ENCODE results near the gene ACAA2.
"Not testable (repeated sequence)": the region's sequence is repeated elsewhere in the genome, so short reads cannot be mapped to it uniquely, and the experiment has no call there.

The ACAA2 gene

DNA sequence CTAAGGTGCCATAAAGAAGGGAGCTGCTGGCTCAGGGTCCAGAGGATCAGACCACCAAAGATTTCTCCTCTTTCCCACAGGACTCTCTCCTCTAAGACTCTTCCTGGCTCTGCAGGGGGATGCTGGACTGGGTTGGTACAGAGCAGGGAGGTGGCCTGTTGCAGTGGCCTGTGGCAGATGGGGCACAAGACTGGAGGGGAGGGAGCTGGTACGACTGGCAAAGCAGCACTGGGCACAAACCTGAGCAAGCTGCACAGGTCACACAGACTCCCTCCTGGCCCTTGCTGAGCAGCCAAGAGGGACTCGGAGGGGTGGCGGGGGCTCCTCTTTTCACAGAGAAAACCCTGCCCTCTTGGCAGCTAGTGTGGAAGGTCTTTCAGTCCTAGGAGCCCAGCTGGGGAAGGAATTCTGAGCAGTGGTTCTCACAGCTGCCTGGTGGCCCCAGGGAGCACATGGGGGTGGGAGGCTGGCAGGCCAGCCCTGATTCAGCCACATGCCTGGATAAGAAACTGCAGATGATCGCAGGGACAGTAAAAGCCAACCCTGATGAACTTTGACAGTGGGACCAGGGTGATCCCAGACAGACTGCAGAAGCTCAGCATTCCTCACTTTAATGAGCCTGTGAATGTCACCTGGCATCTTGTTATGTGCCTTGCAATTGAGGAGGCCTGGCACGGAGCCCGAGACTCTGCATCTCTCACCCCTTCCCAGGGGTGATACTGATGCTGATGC lies 32.5 kb upstream of the ACAA2 start:
- no peak for DNase-seq (ENCODE audit: low spot score)

DNA sequence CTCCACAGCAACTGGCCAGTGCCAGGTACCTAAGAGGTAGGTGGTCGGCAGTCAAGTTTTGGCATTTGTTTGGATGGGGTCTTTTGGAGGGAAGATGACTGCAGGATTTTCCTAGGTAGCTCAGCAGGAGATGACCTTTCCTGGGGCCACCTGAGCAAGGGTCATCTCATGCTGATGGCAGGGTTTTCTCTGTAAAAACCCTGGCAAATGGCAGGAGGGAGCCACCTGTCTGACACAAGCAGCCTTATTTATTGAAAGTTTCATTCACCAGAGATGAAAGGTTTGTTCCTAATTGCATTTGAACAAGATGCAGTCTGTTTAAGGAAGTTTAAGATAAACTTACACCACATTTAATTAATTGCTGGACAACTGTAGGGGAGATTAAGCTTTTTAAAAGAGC lies 31.6 kb upstream of the ACAA2 start:
- DNase-seq (ENCODE audit: low spot score) = no peak

DNA sequence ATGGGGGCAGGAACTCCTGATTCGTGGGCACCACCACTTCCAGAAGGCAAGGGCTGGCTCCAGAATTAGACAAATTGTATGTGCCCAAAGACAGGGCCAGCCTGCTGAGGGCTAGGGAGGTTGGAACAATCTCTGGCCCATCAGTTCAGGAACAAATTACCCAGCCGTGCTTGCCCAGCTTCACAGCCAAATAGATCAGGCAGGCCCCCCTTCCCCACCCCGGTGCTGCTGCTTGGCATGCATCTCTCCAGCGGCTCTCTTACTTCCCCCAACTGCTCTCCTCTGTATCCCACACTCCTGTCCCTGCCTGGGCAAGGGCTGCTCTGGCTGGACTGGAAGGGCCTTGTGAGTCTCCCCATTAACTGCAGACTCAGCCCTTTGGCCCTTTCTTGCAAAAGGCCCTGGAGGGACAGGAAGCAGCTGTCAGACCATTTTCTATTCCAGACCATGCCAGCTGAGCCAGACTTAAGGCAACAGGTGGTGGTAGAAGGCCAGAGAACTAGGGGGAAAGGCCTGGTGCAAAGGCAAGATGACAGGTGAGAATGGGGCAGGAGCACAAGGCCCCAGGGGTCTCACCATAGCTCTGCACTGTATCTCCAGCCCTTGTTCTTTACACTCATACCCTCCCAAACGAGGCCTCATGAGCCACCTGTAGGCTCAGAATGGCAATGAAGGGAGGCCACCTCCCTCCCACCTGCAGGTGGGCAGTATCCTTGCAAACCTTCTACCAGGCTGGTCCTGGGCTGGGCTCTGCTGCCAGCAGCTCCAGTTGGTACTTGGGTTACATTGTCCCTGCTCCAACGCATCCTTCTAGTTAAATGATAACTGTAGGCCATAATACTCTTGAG lies 30.7 kb upstream of the ACAA2 start:
- DNase-seq (ENCODE audit: low spot score) = no peak

DNA sequence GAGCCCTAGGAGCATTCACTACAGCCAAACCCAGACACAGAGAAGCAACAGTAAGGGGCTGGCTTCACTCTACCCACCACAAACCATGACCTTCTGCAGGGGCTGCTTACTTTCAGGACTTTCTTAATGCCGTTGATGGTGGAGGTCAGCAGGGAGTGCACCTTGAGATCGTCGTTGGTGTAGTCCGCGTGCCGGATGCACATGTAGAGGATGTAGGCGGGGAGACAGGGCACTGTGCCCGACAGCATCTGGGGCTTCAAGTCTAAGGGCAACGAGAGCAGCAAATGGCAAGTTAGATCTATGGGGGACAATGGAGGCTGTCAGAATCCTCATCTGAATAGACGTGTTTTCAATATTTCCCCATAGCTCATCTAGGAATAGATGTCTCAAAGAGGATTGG lies 29.8 kb upstream of the ACAA2 start:
- no peak for DNase-seq (ENCODE audit: low spot score)

DNA sequence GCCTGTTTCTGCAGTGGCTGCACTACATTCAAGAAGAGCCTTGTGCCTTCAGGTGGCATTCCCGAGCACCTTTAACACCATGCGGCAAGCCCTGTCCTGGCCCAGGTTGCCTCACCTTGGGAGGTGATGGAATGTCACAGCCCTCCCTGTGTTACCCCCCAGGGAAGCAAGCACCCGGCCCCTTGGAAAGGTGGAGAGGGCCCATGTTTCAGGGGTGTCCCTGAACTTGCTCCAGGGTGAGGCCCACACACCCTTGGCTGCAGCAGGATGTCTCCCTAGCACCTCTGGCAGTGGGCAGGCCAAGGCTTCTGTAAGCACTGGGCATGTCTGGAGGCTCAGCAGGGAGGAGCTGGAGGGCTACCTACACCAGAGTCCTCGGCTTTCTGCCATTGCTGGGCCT lies 29.3 kb upstream of the ACAA2 start:
- DNase-seq (ENCODE audit: low spot score) = no peak

DNA sequence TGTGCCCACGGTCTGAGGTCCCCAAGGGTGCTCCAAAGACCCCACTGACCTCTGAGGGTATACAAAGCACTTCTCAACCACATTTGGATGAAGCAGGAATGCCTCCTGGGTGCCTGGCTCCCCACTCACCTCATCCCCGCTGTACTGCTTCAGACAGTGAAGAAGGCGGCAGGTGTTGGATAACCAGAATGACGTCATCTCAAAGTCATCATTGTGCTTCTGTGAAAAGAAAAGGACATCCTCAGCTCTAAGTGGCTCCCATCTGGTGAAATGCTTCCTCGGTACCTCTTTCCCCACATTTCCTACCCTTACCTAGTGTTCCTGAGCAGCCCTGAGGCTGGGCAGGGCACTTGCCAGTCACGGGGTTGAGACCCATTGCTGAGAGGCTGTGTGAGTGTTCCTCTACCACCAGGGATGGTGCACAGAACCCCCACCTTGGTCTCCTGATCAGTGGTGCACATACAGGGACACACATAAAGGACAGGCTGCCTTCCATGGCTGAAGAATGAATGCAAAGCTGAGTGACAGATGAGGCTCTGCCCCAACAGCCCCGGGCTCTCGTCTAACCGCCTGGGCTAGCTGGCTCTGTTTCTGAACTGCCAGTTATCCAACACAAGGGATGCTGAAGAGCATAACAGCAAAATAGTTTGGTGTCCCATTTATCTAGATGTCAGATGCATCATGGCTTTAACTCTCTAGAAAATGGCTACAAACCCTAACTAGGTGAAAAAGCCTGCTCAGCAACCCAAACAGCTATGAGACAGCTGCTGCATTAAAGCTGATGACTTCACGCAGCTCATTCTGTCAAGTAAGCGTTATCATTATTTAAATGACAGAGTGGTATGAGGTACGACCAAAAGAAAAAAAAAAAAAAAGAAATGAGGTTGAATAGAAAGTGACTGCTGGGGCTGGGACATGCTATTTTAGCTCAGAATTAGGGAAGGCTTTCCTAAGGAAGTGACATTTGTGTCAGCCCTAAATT lies 28.2 kb upstream of the ACAA2 start:
- DNase-seq (ENCODE audit: low spot score) = no peak

DNA sequence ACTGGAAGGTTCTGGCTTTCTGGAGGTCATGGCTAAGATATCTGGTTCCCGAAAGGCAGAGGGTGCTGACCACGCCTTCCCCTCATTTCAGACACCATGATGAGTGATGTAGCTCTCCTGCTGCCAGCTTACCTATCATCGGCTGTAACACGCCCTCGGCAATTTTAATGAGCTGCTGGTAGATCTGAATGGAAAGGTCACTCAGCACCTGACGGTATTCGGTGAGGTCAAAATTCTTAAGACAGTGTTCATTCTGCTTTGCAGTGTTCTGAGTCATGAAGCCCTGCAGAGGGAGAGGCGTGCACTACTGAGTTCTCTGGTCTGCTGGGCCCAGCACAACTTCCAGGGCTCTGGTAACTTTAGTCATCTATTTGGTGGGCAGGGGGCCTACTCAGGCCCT lies 25.7 kb upstream of the ACAA2 start:
- no peak for DNase-seq (ENCODE audit: low spot score)

DNA sequence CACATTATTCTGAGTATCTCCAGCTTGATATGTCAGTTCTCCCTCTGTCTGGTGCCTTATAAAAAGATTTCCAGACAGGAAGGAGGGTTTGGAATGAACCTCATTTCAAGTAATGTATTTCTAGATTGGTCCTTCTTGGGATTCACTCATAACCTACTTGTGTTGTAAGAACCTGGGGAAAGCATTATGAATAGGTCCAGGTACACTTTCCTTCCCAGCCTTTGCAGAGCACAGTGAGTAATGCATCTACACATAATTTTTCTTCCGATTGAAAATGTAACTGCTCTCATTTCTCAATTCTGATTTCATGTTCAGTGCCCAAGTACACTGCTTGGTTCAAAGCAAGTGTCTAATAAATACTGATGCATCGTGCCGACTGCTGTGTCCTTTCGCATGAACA lies 25.0 kb upstream of the ACAA2 start:
- no peak for DNase-seq (ENCODE audit: low spot score)

DNA sequence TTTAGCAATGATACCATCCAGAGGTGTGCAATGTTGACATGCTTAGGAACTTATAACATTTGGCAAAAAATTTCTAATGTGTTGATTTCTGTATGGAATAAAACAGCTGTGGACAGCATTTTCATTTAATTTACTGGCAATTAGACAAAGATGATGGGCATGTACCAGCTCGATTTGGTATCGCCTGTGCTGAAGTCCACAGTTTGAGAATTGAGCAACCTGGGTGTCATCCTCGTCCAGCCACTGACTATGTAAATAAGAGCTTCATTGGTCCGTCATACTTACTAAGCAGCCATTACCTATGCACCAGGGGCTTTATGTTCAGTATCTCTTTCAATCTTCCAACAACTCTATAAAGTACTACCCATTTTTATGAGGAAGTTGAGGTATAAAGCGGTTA lies 24.6 kb upstream of the ACAA2 start:
- no peak for DNase-seq (ENCODE audit: low spot score)

DNA sequence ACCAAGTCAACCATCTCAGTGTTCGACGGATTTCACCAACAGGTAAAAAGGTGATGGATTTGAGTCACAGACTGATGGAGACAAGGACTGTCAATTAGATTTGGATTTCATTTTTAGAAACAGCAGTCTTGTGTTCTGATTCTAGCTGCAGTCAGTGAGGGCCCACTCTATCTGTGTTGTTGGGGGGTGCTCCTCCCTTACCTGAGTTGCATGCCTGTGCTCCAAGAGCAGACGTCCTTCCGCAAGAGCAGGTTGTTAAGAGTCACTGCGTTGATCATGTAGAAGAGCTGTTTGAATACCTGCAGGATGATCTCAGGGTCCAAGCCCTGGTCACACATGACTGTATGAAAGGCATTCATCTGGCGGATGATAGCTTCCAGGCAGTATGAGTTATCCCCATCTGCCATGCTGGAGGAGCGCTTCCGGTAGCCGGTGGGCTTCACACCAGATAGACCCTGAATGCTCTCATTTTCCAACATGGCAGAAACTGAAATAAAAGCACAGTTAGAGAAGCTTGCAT lies 24.0 kb upstream of the ACAA2 start:
- DNase-seq (ENCODE audit: low spot score) = not testable (repeated sequence)

DNA sequence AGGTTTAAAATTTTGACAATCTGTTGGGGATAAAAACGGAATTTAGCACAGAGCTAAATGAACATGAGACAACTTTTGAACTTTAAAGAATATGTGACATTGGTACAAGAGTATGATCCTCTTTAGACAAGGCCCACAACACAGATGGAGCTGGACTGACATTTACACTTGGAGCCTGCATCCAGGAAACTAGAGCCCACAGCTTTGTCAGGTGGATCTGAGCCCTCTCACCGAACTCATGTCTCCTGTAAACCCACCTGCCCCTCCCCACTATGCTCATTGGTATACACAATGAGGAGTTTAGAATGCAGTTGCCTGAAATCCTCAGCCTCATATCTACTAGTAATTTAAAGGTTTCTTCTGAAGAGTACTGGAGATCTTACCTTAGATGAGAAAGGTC lies 22.1 kb upstream of the ACAA2 start:
- DNase-seq (ENCODE audit: low spot score) = no peak

DNA sequence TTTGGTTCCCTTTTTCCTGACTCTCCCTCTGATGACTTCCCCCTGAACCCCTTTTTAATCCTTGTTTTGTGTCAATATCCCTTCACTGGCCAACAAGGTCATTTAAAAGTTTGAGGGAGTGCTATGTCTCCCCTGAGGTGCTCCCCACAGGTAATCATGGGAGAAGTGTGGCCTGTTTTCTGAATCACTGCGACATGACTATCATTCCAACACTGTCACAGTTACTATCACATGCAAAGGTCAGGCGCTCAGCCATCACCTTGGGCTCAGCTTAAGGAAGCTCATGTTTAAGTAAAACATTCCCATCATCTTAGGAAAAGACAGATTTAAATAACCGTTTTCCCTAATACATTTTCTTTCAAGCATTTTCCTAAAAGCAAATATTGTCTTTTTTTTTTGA lies 20.9 kb upstream of the ACAA2 start:
- no peak for DNase-seq (ENCODE audit: low spot score)

DNA sequence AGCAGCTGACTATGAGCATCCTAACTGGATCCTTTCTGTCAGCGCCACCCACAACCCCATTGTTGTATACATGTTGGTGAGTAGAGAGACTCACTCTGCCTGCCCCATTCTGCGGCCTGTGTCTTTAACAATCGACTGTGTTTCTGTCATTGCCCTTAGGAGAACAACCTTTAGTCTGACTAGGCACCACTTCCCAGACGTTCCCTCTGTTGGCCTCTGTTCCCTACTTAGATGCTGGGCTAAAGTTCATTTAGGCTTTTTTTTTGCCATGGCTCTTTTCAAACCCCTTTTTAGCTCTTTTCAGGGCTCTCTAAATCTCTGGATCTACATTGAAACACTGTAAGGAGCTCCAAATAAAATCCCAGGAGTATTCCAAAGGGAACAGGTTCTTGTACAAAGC lies 20.5 kb upstream of the ACAA2 start:
- no peak for DNase-seq (ENCODE audit: low spot score)

DNA sequence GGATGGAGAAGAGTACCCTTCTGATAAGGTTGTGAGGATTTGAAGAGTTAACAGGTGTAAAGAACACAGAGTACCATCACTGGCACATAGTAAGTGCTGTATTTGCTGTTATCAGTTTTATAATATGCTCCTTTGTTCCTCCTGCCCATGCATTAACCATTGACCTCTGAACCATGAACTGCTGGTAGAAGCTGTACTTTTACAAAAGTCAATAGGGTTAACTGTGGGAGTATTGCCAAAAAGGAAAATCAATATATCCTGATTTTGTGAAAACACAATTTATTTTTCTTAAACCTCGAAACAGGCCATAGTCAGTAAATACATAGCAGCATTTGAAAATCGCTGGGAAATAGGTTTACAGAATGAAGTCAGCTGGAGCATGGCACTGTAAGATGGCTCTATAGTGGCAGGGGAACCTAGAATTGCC lies 18.9 kb upstream of the ACAA2 start:
- DNase-seq (ENCODE audit: low spot score) = no peak

DNA sequence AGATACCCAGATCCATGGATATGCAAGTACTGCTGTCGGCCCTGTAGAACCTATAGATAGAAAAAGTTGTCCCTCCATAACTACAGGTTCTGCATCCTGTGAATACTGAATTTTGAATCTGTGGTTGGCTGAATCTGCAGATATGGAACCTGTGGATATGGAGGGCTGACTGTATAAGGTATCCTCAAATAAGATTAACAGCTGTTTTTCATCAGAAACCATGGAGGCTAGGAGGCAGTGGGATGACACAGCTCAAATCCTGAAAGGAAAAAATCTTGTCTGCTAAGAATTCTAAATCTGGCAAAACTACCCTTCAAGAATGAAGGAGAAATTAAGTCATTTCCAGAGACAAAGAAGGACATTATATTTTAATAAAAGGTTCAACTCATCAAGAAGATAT lies 14.7 kb upstream of the ACAA2 start:
- no peak for DNase-seq (ENCODE audit: low spot score)

DNA sequence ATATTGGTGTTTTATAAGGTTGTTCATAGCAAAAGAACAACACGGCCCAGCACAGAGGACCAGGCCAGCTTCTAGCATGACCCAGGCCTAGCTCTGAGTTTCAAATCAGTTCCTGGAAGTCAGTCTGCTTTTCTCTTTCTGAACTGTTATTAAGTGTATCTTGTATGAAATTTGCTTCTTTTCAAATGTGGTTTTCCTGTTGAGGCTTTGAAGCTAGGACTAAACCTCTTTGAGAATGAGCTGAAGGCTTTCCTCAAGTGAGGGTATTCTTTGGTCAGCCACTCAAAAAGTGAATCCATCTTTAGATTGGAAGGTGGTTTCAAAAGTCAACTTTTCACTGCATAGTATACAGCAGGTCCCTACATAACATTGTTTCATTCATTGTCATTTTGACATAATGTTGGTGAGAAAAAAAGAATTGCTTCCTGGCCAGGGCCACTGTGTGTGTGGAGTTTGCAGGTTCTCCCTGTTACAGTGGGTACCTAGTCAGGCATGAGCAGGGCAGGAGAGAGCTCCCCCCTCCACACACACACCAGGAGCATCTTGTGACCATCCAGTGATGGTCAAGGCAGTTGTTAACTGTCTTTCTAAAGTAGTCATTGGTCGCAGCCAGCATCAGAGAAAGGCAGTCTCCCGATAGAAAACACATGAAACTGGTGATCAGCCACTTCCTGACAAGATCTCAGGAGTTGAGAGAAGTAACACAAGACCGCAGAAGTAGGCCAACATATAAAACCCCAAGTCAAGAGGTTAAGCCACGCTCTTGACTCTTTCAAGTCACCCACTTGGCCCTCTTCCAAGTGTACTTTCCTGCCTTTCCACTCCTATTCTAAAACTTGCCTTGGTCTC lies 6.7 kb upstream of the ACAA2 start:
- DNase-seq (ENCODE audit: low spot score) = no peak

DNA sequence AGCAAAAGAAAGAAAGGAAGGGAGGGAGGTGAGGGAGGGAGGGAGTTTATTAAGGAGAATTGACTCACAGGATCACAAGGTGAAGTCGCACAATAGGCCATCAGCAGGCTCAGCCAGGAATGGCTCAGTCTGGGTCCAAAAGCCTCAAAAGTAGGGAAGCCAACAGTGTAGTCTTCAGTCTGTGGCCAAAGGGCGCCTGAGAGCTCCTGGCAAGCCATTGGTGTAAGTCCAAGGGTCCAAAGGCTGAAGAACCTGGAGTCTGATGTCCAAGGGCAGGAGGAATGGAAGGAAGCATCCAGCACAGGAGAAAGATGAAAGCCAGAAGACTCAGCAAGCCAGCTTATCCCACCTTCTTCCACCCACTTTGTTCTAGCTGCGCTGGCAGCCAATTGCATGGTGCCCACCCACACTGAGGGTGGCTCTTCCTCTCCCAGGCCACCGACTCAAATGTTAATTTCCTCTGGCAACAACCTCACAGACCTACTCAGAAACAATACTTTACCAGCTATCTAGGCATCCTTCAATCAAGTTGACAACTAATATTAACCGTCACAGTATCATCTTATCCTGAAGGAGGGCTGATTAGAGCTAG lies 5.8 kb upstream of the ACAA2 start:
- DNase-seq (ENCODE audit: low spot score) = no peak

DNA sequence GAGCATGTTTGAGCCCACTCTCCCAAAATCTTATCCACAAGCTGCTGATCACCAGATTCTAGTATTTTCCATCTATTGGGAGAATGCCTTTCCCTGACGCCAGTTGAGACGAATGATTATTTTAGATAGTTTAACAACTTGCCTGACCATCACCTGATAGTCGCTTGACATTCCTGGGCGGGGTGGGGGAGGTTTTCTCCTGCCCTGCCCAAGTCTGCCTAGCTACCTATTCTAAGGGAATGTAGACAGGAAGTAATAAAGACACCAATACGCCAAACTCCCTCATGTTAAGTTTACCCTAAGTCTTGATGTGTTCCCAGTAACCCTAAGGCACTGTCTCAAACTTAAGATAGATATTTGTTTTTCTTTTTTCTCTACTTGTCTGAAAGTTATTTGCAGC lies 4.6 kb upstream of the ACAA2 start:
- DNase-seq (ENCODE audit: low spot score) = no peak

DNA sequence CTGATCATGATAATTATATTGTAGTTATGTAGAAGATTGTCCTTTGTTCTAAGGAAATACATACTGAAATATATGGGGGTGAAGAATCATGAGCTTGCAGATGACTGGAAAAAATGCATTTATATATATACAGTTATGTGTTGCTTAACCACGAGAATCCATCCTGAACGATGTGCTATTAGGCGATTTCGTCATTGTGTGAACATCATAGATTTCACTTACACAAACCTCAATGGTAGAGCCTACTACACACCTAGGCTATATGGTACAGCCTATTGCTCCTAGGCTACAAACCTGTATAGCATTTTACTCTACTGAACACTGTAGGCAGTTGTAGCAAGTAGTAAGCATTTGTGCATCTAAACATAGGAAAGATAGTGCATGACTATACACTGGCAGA lies 2.6 kb upstream of the ACAA2 start:
- no peak for DNase-seq (ENCODE audit: low spot score)

DNA sequence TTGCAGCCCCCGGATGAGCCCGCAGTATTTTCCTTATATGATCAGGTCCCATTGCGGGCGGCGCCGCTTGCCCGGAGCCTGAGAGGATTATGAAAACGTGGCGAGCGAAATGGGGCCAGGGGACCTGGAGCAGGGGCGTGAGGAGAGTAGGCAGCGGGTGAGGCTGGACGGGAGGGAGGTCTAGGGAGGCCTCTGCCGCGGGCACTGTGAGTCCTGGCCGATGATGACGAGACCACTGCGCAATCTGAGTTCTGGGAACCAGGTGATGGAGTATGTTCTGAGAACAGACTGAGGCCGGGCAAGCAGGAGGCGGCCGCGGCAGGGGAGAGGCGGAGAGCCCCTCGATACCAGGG lies 790 bp upstream of the ACAA2 start:
- peak; percentile 54 for DNase-seq (ENCODE audit: low spot score)

DNA sequence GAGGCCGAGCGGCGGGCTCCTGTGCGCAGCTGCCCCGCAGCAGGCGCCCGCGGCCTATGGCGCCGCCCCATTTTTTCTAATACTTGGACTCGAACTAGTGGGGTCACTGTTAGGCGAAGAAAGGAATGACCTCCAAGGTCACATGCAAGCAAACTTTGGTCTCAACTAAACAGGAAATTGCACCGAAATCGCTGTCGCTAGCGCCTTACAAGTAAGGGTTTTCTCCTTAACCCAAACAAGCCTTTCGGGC lies 339 bp downstream of the ACAA2 start:
- peak; percentile 37 for DNase-seq (ENCODE audit: low spot score)

Data from Ammon's horn (tissue), 1 donor.